Measurements from ENCODE around the gene UTP11.

The UTP11 gene

DNA sequence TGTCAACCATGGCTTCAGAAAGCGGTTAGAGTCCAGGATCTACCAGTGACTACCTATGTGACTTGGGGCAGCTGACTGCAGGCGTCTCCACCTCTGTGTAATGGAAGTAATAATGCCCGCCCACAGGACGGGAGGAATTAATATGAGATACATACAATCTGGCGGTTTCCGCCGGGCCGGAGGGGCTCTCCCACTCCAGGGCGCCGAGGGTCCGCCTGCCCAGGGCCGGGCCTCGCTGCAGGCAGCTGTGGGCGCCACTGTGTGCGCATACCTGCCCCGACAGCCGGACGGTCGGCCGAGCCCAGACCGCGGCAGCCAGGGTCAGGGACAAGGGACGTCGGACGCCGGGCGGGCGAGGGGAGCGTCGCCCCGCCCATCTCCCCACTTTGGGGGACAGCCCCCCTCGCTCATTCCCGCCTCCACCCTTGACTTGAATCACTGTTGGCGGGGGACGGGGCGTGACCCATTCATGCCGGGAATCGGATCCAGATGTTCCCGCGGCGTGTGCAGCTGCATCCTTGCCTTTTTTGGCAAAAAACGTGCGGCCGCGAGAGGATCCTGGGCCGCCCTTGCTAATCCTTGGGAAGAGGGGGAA, 16.7 kb upstream of the UTP11 start:
- Histone ChIP-seq H3K4me2 (ENCODE audit: low read length) (peak overlapping the region; percentile 63), H3K9ac (ENCODE audit: low read depth, low read length) (no peak overlapping the region), H3K36me3 (ENCODE audit: insufficient read depth, low read length) (peaks cover 39% of the 10 kb centered on the region), H3K27me3 (ENCODE audit: control insufficient read depth, insufficient read depth, low read length) (no peaks in the 10 kb centered on the region), H3K4me3 (ENCODE audit: low read length) (no peak overlapping the region), H3K9me3 (replicated peaks; ENCODE audit: low read length) (no peaks in the 10 kb centered on the region), H3K4me1 (ENCODE audit: control insufficient read depth, insufficient read depth, low read length) (peaks cover 39% of the 10 kb centered on the region)

DNA sequence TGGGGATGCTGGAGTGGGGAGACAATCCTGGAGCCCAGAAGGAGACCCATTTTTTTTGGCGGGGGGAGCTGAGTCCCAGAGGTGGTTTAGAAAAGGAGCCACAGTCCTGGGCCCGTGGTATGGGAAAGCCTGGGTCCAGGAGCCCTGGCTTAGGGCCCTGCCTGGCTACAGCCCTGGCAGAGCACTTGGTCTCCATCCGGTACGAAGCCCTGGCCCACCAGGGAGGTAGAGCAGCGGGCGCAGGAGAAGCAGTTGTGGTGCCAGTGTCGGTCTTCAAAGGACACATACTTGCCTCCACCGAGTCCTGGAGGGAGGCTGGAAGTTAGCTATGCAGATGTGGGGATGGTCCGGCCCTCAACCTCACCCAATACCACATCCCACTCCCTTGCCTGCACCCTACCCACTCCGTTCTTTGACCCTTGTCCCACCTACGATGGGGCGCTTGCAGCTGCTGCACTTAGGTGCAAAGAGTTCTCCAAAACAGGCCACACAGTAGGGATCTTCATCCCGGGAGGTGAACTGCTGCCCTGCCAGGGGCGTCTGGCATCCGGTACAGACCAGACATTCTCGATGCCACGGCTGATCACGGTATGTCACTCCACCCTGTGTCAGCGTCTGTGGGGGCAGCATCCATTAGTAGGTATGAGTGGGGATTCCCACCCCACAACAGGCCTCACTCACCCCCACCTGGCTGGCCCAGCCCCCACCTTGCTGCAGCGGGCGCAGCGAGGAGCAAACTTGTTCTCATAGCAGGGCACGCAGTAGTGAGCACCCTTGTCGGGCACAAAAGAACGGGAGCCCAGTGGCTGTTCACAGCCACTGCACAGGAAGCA, 15.1 kb upstream of the UTP11 start:
- H3K4me2 ChIP-seq (ENCODE audit: low read length) = no peak overlapping the region
- no peak overlapping the region for H3K4me3 ChIP-seq (ENCODE audit: low read length)
- H3K27me3 ChIP-seq (ENCODE audit: control insufficient read depth, insufficient read depth, low read length) = no peaks in the 10 kb centered on the region
- H3K36me3 ChIP-seq (ENCODE audit: insufficient read depth, low read length) = peaks cover 39% of the 10 kb centered on the region
- H3K9ac ChIP-seq (ENCODE audit: low read depth, low read length) = no peak overlapping the region
- H3K4me1 ChIP-seq (ENCODE audit: control insufficient read depth, insufficient read depth, low read length) = peaks cover 52% of the 10 kb centered on the region
- no peaks in the 10 kb centered on the region for H3K9me3 ChIP-seq (replicated peaks; ENCODE audit: low read length)

DNA sequence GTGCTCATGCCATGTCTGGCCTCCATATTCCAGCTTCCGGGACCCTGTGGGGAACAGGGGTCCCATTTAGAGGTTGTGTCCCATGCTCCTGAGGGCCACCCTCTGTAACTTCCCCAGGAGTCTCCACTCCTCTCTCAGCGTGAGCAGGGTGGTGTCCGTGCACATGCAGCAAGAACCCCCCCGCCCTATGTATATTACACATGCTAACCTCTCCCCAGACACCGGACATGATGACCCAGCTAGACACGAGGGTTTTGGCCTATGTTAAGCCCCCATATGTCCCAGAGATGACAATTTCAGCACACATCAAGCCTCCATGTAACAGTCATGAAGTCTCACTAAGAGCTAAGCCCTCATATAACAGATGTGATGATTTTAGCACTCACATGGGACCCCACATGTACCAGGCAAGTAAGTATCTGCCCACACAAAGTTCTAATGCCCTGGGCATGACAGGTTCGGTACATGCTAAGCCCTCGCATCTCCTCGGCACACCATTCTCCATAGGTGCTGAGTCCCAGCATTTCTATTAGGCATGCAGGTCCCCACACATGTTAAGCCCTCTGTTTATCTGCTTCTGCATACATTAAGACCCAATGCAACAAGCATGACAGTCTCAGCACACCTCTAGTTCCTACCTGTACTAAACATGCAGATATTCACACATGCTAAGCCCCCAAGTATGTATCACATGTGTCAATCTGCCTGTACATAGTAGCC, 14.3 kb upstream of the UTP11 start:
- Histone ChIP-seq H3K4me3 (ENCODE audit: low read length) (no peak overlapping the region), H3K27me3 (ENCODE audit: control insufficient read depth, insufficient read depth, low read length) (no peaks in the 10 kb centered on the region), H3K4me2 (ENCODE audit: low read length) (no peak overlapping the region), H3K36me3 (ENCODE audit: insufficient read depth, low read length) (peaks cover 39% of the 10 kb centered on the region), H3K9me3 (replicated peaks; ENCODE audit: low read length) (no peaks in the 10 kb centered on the region), H3K4me1 (ENCODE audit: control insufficient read depth, insufficient read depth, low read length) (peaks cover 60% of the 10 kb centered on the region), H3K9ac (ENCODE audit: low read depth, low read length) (no peak overlapping the region)

DNA sequence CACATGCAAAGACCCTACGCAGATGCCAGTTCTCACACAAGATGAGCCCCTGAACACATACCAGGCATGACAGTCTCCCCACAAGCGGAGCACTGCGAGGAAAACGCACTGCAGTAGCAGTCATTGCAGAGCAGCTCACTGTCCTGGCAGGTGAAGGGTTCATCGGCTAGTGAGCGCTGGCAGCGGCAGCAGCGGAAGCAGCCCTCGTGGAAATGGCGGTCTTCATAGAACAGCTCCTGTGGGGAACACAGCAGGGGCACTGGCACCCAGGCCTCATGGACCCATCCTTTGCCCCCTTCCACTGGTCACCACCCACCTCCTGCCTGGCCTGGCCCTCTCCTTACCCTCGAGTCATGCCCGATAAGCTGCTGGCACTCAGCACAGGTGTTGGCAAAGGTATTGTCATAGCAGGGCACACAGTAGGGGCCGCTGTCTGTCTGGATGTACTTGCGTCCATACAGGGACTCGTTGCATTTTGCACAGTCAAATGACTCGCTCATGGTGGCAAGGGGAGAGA, 13.6 kb upstream of the UTP11 start:
- H3K4me3 ChIP-seq (ENCODE audit: low read length) = peak overlapping the region; percentile 58
- peak overlapping the region; percentile 80 for H3K4me2 ChIP-seq (ENCODE audit: low read length)
- no peaks in the 10 kb centered on the region for H3K27me3 ChIP-seq (ENCODE audit: control insufficient read depth, insufficient read depth, low read length)
- peak overlapping the region; percentile 83 for H3K9ac ChIP-seq (ENCODE audit: low read depth, low read length)
- H3K4me1 ChIP-seq (ENCODE audit: control insufficient read depth, insufficient read depth, low read length) = peaks cover 67% of the 10 kb centered on the region
- H3K9me3 ChIP-seq (replicated peaks; ENCODE audit: low read length) = no peaks in the 10 kb centered on the region
- peaks cover 39% of the 10 kb centered on the region for H3K36me3 ChIP-seq (ENCODE audit: insufficient read depth, low read length)

DNA sequence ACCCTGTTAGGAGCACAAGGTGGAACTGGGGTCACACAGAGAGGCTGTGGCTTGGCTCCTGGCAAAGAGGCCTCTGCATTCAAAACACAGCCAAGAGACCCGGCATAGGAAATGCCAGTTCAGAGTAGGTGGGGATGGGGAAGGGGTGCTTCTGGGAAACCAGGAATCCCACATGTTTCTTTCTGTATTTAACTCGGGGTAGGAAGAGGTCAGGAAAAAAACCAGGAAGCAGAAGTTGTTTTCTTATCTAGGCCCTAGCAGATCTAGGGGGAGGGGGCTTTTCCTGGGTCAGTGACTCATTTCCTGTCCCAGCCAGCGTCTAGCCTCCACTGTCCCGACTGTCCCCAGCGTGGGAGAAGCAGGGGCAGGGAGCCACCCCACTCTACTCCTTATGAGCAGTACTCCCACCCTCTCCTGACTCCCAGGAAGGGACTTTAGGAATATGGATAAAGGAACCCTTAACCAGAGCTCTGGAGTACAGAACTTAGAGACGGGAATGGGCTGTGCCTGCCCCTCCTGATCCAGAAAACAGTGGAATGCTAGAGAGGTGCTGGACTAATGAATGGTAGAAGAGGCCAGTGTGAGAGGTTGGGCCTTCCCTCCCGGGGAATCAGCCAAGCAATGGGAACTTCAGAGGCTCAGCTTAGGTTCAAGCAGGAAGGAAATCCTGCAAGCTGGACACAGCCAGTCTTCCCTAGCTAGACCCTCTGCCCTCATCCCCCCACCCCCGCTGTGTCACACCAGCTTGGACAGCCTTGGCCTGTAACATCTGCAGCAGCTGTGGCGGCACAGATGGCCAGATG, 12.9 kb upstream of the UTP11 start:
- H3K36me3 ChIP-seq (ENCODE audit: insufficient read depth, low read length) = peaks cover 36% of the 10 kb centered on the region
- peak overlapping the region; percentile 83 for H3K9ac ChIP-seq (ENCODE audit: low read depth, low read length)
- H3K4me1 ChIP-seq (ENCODE audit: control insufficient read depth, insufficient read depth, low read length) = peaks cover 71% of the 10 kb centered on the region
- peak overlapping the region; percentile 58 for H3K4me3 ChIP-seq (ENCODE audit: low read length)
- H3K9me3 ChIP-seq (replicated peaks; ENCODE audit: low read length) = no peaks in the 10 kb centered on the region
- H3K27me3 ChIP-seq (ENCODE audit: control insufficient read depth, insufficient read depth, low read length) = no peaks in the 10 kb centered on the region
- peak overlapping the region; percentile 80 for H3K4me2 ChIP-seq (ENCODE audit: low read length)

DNA sequence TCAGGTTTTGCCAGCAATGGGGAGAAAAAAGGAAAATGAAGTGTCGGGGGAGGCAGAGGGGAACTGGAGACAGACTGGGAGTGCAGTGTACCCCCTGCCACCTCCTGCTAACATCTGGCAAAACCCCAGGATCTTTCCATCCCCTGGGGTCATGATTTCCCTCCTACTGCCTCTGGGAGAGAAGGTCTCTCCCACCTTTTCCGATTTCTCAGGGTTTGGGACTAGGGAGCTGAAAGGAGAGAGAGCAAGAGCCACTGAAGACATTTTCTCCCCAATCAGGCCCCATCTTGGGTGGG, 12.4 kb upstream of the UTP11 start:
- Histone ChIP-seq H3K4me3 (ENCODE audit: low read length) (peak overlapping the region; percentile 58), H3K4me2 (ENCODE audit: low read length) (peak overlapping the region; percentile 80), H3K27me3 (ENCODE audit: control insufficient read depth, insufficient read depth, low read length) (no peaks in the 10 kb centered on the region), H3K36me3 (ENCODE audit: insufficient read depth, low read length) (peaks cover 31% of the 10 kb centered on the region), H3K9me3 (replicated peaks; ENCODE audit: low read length) (no peaks in the 10 kb centered on the region), H3K9ac (ENCODE audit: low read depth, low read length) (peak overlapping the region; percentile 83), H3K4me1 (ENCODE audit: control insufficient read depth, insufficient read depth, low read length) (peaks cover 71% of the 10 kb centered on the region)

DNA sequence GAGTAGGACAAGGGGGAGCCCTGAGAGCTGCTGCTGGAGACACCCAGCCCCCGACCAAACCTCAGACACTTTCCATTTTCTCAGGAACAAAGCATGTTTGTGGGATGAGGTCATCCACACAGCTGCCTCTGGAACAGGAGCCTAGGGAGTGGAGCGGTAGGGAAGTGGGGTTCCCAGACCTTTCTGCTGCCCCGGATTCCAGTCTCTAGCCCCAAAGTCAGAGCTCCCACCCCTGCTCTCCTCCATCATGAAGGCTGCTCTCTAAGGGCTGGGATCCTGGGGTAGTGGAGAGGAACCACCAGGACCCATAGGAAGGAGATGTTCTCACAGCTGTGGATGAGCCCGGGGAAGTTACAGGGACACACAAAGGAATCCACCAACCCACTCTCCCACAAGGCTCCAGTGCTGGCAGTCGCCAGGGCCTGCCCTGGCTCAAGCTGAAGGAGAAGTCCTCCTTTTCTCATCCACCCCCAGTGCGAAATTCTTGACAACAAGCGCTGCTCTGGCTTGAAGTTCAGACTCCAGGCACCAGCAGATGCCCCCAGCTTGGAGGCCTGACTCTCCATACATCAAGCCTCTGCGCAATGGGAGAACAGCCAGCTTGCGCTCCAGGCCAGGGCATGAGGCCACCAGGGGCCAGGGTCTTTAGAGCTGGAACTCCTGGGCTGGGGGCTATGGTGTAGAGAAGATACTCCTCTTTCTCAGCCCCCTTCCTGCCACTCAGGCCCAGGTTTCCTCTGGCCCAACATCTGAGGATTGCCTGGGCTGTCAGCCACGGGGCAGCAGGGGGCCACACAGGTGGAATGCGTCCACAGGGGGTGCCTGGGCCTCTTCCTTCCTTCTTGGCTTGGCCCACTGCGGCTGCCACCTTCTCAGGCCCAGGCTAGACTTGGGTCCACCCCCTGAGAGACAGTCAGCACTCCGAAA, 11.7 kb upstream of the UTP11 start:
- H3K9ac ChIP-seq (ENCODE audit: low read depth, low read length) = peak overlapping the region; percentile 83
- peaks cover 25% of the 10 kb centered on the region for H3K36me3 ChIP-seq (ENCODE audit: insufficient read depth, low read length)
- H3K9me3 ChIP-seq (replicated peaks; ENCODE audit: low read length) = no peaks in the 10 kb centered on the region
- peak overlapping the region; percentile 80 for H3K4me2 ChIP-seq (ENCODE audit: low read length)
- H3K4me1 ChIP-seq (ENCODE audit: control insufficient read depth, insufficient read depth, low read length) = peaks cover 73% of the 10 kb centered on the region
- H3K4me3 ChIP-seq (ENCODE audit: low read length) = peak overlapping the region; percentile 58
- no peaks in the 10 kb centered on the region for H3K27me3 ChIP-seq (ENCODE audit: control insufficient read depth, insufficient read depth, low read length)

DNA sequence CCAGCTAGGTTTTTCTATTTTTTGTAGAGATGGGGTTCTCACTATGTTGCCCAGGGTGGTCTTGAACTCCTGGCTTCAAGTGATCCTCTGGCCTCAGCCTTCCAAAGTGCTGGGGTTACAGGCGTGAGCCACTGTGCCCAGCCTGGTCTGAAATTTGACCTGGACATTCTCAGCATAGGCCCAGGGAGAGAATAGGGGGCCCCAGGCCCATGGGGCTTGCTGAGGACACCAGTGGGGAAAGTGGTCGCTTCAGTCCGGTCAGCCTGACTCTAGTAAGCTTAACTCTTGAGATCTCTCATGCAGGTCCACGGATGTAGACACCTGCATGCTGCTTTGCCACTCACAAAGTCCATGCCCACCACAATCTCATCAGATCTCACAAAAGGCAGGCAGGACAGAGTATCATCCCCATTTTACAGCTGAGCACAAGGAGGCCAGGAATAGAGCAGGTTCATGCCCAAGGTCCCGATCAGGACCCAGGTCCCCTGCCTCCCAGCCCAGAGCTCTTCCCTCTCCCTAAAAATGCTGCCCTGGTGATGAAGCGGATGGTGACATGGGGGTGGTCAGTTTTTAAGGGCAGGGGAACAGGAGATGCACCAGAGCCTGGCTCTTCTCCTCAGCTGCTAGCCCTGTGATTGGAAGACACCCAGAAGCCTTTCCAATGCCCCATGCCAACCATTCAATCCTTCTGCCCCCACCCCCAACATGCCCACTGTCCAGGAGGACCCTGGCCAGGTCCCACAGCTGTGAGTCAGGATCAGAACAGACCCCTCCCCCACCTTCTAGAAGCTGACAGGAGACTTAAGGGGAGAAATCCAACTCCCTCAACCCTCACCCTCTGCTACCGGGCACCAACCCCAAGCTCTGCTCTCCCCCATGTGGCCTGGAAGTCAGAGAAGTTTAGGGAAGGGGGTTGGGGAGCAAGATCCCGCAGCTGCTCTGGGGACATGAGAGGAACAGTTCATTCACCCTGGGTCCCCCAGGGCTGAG, 9.0 kb upstream of the UTP11 start:
- H3K9ac ChIP-seq (ENCODE audit: low read depth, low read length) = peak overlapping the region; percentile 80
- H3K9me3 ChIP-seq (replicated peaks; ENCODE audit: low read length) = no peaks in the 10 kb centered on the region
- H3K4me1 ChIP-seq (ENCODE audit: control insufficient read depth, insufficient read depth, low read length) = peaks cover 58% of the 10 kb centered on the region
- peak overlapping the region; percentile 97 for H3K4me2 ChIP-seq (ENCODE audit: low read length)
- peaks cover 4% of the 10 kb centered on the region for H3K36me3 ChIP-seq (ENCODE audit: insufficient read depth, low read length)
- peak overlapping the region; percentile 86 for H3K4me3 ChIP-seq (ENCODE audit: low read length)
- H3K27me3 ChIP-seq (ENCODE audit: control insufficient read depth, insufficient read depth, low read length) = no peaks in the 10 kb centered on the region

DNA sequence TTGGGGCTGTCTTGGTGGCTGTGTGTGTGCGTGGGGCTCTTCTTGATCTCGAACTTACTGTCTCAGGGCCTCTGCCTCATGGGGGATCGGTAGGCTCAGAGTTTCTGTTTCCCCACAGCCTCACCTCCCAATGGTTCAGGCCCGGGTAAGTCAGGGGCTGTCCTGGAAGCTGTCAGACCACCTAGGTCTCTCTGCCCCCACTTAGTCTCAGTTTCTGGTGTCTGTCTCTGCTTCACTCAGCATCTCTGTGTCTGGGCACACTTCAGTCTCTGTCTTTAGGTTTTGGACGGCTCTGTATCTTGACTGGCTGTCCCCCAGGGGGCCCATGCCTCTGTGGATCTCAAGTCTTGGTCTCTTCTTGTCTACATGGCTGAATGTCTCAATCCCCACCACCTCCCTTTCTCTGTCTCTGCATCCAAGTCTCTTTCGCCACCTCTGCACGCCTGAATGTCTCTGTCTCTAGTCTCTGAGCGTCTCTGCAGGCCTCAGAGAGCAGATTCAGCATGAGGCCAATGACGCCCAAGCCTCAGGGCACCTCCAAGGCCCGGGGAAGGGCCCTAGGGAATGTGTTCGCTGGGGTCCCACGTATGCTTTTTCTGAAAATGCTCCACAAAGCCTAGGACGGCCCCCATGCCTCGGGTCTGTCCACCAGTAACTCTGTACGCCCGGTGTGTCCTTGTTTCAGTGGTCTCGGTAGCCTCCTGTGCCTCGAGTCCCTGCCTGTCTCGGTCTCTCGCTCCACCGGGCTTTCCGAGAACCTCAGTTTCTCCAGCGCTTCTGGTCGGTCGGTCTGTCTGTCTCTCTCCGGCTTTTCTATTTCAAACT, 8.0 kb upstream of the UTP11 start:
- Histone ChIP-seq H3K9ac (ENCODE audit: low read depth, low read length) (peak overlapping the region; percentile 80), H3K36me3 (ENCODE audit: insufficient read depth, low read length) (no peaks in the 10 kb centered on the region), H3K27me3 (ENCODE audit: control insufficient read depth, insufficient read depth, low read length) (no peaks in the 10 kb centered on the region), H3K4me1 (ENCODE audit: control insufficient read depth, insufficient read depth, low read length) (peaks cover 58% of the 10 kb centered on the region), H3K9me3 (replicated peaks; ENCODE audit: low read length) (no peaks in the 10 kb centered on the region), H3K4me3 (ENCODE audit: low read length) (peak overlapping the region; percentile 86), H3K4me2 (ENCODE audit: low read length) (peak overlapping the region; percentile 97)
